Stimulated activated naive CD4-positive, alpha-beta T cell treated with Interleukin-2 at 50 U/mL for 16 hours (primary cell): ENCODE results near the gene SLC7A8.

Source experiments
- DNase-seq: peaks from one replicate; lab custom pipeline; 2025; lab: John Stamatoyannopoulos, UW

The SLC7A8 gene

GRCh38 chr14:23129759-23130316, 53.6 kb downstream of the SLC7A8 start:
- no peak for DNase-seq

DNA sequence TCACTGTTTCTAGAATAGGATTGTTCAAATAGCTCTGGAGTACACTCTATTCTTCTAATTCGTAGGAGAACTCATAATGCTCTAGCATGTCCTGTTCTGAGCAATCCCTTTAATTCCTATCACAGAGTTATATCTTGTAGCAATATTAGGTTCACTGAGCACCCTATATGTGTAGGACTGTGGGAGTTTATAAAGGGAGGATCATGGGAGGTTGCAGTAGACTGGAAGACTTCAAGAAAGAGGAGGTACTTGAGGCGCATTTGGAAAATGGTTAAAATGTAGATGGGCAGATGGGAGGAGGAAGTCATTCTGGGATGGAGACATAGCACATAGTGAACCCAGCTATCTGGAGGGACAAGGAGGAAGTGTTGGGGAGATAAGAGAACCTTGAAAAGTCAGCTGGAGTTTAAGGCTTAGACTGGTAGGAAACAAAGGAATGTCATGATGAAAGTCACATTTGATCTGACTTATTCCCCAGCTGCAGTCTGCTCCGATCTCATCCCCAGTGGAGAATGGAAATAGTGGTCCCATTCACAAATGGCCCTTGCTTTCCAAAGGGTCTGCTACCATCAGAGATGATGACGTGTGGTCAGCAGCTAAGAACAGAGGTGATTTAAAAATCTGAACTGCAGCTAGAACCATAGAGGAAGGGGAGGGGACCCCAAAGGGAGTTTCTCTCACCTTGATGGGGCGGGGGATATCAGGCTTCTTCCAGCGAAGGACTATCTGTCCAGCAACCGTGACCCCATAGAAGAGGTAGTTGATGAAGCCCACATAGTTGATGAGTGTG, 54.3 kb downstream of the SLC7A8 start:
- no peak for DNase-seq

- no peak for DNase-seq
Observed at GRCh38 chr14:23127861-23128260, 55.6 kb downstream of the SLC7A8 start.

DNA sequence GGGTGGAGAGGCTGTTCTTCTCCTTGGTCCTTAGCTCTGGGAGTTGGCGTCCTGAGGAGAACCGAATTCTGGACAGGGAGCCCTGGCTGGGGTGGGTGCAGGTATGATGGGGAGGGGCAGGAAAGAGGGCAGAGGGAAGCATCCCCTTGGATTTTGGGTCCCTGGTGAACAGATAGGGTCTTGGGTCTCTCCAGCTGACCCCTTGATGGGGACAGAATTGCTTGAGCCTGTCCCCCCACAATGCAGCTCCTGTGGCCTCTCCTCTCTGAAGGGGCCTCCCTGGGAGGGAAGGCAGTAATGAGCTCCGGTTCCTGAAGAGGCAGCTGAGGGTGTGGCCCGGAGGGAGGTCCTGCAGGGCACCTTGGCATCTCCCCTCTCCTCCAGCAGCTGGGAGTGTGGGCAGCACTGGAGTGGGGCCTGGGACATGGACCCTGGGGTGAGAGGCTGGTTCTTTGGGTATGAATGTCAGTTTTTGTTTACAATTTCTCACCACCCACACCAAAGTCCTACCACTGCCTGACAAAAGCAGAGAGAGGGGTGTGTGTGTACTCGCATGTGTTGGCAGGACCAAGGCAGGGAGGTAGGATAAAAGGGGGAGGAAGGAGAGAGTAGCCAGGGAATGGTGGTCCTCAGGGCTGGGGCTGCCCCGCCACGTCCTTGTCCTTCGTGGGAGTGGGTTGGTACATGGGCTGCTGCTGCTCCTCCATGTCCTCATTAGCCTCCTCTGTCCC, 56.7 kb downstream of the SLC7A8 start:
- no peak for DNase-seq

DNA sequence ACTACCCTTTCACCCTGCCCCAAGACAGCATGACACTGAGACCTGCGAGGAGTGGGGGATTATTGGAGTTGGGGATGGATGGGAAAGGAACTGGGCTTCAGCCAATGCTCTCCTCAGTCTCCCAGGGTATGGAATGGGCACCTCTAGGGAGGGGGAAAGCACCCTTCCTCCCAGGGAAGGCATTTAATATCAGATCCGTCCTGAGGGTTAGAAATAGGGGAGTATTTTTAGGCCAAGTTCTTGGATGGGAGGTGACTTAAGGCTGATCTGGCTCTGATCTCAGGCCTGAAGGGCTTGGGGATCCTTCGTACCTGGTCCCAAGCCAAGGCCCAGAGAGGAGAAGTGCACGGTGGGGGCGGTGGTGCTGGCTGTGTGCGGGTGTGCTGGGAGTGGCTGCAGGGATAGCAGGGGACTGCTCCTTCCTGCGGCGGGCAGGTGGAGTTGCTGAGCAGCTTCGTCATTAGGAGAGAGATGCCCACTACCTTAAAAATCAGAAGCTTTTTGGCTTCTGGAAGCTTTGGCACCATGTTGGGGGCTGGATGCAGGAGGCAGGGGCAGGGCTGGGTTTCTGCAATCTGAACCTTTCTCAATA, 57.4 kb downstream of the SLC7A8 start:
- no peak for DNase-seq

DNA sequence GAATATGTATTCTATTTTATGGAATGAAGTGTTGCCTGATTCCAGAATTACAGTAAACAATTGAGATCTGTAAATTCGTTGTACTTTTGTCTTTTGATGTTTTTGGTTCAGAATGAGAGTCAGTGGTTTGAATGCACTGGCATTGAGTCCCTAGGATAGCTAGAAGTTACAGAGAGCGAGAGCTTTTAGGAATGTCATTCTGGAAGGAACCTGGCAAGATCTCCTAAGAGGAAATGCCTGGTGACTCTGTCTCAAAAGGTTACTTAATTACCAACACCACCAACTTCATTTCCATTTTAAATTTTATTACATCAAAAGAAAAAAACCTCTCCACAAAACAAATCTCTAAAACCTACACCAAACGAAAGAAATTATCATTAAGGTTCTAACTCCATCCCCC, 58.4 kb downstream of the SLC7A8 start:
- no peak for DNase-seq

DNA sequence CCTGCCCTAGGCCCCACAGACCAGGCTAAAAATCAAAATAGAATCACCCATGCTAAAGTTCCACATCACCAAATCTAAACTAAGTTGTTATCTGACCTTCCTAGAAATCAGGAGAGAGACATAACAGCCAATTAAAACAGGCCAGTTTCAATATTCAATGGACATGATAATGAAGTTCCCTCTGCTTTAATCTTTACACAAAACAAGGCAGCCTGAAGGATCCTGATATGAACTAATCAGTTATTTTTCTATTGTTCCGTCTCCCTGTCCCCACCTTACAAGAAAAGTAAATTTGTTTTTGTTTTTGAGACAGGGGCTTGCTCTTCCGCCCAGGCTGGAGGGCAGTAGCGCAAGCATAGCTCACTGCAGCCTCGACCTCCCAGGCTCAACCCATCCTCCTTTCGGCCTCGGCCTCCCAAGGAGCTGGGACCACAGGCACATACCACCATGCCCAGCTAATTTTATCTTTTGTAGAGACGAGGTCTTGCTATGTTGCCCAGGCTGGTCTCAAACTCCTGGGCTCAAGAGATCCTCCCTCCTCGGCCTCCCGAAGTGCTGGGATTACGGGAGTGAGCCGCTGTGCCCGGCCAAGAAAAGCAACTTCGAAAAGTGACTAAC, 59.0 kb downstream of the SLC7A8 start:
- no peak for DNase-seq

- no peak for DNase-seq
Observed at GRCh38 chr14:23123419-23123818, 60.0 kb downstream of the SLC7A8 start.

GRCh38 chr14:23122086-23122485, 61.4 kb downstream of the SLC7A8 start:
- no peak for DNase-seq

GRCh38 chr14:23121361-23121771, 62.1 kb downstream of the SLC7A8 start:
- DNase-seq: no peak

- peak; percentile 72 for DNase-seq
Observed at GRCh38 chr14:23120541-23121251, 62.8 kb downstream of the SLC7A8 start.

GRCh38 chr14:23119363-23120327, 63.8 kb downstream of the SLC7A8 start:
- peak; percentile 9 for DNase-seq

DNA sequence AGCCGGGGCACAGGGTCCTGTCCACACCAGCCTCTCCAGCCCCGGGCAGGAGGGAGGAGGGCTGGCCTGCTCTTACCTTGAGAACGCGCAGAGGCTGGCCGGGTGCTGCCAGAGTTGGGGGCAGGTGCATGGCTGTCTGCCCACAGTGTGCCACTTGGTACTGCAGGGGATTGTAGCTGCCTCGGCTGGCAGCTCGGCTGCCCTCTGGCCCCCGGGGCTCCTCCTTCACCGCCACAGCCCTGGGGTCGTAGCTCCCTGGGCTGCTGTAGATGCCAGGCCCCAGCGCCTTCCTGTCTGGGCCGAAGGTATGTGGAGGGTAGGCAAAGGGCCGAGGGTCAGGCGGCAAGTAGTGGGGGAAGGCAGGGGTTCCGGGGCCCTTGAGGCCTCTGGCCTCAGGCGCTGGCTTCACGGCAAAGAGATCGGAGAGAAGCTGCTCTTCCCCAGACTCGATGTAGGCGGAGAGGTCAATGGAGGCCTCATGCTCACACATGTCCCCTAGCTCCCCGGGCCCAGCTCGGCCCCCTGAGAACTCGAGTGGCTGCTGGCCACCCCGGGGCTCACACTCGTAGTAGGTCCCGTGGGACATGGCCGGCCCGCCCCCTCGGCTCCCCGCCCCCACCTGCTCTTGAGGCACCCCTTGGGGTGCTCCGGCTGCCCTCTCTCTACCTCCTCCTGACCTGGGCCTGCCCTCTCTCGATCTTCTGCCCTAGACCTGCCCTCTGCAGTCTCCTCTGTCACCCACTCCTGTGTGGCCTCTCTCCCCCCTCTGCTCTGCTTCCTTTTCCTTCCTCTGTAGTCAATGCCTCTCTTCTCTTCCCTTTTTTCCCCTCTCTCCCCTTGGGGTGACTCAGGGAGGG, 64.7 kb downstream of the SLC7A8 start, which contains the start of gene CEBPE:
Gene CEBPE, minus strand, starts transcription at position 750 of the 857 bp plus-strand sequence. Its CDS starts 164 bp downstream, at position 586.
- no peak for DNase-seq

DNA sequence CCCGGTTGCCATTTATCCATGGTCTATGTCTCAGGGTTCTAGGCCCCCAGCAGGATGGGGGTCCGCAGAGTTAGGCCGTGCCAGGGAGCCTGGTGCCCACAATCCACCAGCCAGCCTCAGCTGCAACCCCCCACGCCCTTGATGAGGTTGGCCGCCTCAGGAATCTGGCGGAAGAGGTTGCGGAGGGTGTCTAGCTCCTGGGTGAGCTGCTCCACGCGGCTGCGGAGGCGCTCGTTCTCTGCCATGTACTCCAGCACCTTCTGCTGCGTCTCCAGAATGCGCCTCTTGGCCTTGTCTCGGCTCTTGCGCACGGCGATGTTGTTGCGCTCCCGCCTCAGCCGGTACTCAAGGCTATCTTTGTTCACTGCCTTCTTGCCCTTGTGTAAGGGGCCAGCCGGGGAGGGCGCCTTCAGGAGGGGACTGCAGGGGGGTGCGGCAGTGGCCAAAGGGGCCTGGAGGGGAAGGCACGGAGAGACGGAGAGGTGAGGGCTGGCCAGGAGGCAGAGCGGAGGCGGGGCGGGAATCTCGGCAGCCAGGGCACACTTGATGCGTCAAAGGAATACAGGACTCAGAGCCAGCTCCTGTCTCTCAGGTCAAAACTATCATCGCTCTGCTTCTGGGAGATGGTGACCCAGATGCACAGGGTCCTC, 66.0 kb downstream of the SLC7A8 start:
- no peak for DNase-seq

DNA sequence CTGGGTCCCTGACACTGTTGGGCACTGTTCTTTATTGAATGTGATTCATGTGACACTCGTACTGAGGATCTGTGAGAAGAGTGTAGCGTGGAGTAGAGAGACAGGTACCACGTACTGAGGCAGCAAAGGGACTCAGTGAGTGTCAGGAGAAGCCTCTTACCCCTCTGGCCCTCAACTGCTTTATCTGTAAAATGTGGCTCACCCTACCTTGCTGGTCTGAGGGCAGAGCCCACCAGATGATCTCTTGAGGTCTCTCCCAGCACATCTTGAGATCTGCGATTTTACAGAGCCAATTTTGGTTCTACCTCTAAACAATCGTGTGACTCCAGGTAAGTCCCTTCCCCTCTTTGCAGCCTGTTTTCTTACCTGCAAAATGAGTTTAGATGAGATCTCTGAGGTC, 67.5 kb downstream of the SLC7A8 start:
- DNase-seq: no peak

GRCh38 chr14:23115039-23115731, 68.3 kb downstream of the SLC7A8 start:
- no peak for DNase-seq

GRCh38 chr14:23114669-23115038, 68.8 kb downstream of the SLC7A8 start:
- DNase-seq: no peak

GRCh38 chr14:23114120-23114458, 69.4 kb downstream of the SLC7A8 start:
- no peak for DNase-seq
